ENCODE results near the gene SEPTIN8. TPM values are rescaled to one million over a fixed set of nuclear protein-coding genes. Genes with fewer than 3 reads are reported as not detected.

The SEPTIN8 gene
- total and polyA plus RNA-seq, 10 of the 15 experiments (the other 5 are each of a cell fraction or from before 2014, with no cell fraction given) = 6.1 to 96.1 (median 29.4) TPM

DNA sequence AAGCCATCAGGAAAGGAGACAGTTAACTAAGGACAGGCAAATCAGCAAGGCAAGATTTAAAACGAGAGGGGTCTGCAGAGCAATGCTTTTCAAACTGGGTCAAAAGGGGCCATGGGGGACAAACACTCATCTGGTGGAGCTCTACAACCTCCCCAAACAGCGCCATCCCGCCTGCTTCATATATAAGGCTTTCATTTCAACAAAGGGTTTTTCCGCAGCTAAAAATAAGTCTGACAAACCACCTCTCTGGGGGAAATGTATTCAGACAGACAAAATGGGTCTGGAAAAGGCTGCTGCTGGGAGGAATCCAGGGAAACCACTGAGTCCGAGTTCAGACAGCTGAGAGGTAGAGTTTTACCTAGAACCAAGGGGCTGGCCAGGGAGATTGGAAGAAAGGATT lies 8.3 kb upstream of the SEPTIN8 start (continued):
- TF ChIP-seq MLLT1 (IDR thresholded peaks at IDR 0.05) = no peak
- 0 out of 4 replicates have a peak, but pooled peaks have one; percentile 11 to 19 for TF ChIP-seq IKZF2 (IDR thresholded peaks at IDR 0.05)
- 0 out of 2 replicates have a peak, but pooled peaks have one; percentile 40 for TF ChIP-seq IKZF1 (conservative IDR thresholded peaks at IDR 0.05)
- TF ChIP-seq, protein P1, sequence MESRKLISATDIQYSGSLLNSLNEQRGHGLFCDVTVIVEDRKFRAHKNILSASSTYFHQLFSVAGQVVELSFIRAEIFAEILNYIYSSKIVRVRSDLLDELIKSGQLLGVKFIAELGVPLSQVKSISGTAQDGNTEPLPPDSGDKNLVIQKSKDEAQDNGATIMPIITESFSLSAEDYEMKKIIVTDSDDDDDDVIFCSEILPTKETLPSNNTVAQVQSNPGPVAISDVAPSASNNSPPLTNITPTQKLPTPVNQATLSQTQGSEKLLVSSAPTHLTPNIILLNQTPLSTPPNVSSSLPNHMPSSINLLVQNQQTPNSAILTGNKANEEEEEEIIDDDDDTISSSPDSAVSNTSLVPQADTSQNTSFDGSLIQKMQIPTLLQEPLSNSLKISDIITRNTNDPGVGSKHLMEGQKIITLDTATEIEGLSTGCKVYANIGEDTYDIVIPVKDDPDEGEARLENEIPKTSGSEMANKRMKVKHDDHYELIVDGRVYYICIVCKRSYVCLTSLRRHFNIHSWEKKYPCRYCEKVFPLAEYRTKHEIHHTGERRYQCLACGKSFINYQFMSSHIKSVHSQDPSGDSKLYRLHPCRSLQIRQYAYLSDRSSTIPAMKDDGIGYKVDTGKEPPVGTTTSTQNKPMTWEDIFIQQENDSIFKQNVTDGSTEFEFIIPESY (IDR thresholded peaks at IDR 0.05) = peak; percentile 88
- TF ChIP-seq, protein P2, sequence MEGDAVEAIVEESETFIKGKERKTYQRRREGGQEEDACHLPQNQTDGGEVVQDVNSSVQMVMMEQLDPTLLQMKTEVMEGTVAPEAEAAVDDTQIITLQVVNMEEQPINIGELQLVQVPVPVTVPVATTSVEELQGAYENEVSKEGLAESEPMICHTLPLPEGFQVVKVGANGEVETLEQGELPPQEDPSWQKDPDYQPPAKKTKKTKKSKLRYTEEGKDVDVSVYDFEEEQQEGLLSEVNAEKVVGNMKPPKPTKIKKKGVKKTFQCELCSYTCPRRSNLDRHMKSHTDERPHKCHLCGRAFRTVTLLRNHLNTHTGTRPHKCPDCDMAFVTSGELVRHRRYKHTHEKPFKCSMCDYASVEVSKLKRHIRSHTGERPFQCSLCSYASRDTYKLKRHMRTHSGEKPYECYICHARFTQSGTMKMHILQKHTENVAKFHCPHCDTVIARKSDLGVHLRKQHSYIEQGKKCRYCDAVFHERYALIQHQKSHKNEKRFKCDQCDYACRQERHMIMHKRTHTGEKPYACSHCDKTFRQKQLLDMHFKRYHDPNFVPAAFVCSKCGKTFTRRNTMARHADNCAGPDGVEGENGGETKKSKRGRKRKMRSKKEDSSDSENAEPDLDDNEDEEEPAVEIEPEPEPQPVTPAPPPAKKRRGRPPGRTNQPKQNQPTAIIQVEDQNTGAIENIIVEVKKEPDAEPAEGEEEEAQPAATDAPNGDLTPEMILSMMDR (IDR thresholded peaks at IDR 0.05 in 2 of 3, conservative IDR thresholded peaks at IDR 0.05 in 1 of 3; ENCODE audit: control insufficient read depth in 2 of 3, extremely low read depth in 1 of 3, insufficient read depth in 1 of 3, low read depth in 3 of 3, low read length in 3 of 3) = no peak
- TF ChIP-seq CEBPB (IDR thresholded peaks at IDR 0.05; ENCODE audit: borderline replicate concordance in 1 of 2, low read depth in 2 of 2, low read length in 2 of 2) = no peak
- TF ChIP-seq E2F8 (IDR thresholded peaks at IDR 0.05; ENCODE audit: low read depth, partially characterized antibody) = no peak
- TF ChIP-seq FOXK2 (IDR thresholded peaks at IDR 0.05) = no peak
- TF ChIP-seq SP1 (IDR thresholded peaks at IDR 0.05; ENCODE audit: low read depth, low read length) = no peak
- TF ChIP-seq HDAC6 (IDR thresholded peaks at IDR 0.05; ENCODE audit: unreplicated experiment) = no peak
- TF ChIP-seq CBX5 (IDR thresholded peaks at IDR 0.05; ENCODE audit: low read depth) = no peak
- TF ChIP-seq RB1 (IDR thresholded peaks at IDR 0.05; ENCODE audit: borderline replicate concordance) = no peak
- TF ChIP-seq, protein P3, sequence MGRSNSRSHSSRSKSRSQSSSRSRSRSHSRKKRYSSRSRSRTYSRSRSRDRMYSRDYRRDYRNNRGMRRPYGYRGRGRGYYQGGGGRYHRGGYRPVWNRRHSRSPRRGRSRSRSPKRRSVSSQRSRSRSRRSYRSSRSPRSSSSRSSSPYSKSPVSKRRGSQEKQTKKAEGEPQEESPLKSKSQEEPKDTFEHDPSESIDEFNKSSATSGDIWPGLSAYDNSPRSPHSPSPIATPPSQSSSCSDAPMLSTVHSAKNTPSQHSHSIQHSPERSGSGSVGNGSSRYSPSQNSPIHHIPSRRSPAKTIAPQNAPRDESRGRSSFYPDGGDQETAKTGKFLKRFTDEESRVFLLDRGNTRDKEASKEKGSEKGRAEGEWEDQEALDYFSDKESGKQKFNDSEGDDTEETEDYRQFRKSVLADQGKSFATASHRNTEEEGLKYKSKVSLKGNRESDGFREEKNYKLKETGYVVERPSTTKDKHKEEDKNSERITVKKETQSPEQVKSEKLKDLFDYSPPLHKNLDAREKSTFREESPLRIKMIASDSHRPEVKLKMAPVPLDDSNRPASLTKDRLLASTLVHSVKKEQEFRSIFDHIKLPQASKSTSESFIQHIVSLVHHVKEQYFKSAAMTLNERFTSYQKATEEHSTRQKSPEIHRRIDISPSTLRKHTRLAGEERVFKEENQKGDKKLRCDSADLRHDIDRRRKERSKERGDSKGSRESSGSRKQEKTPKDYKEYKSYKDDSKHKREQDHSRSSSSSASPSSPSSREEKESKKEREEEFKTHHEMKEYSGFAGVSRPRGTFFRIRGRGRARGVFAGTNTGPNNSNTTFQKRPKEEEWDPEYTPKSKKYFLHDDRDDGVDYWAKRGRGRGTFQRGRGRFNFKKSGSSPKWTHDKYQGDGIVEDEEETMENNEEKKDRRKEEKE (IDR thresholded peaks at IDR 0.05) = no peak
- no peak for TF ChIP-seq CREB1 (IDR thresholded peaks at IDR 0.05; ENCODE audit: low read depth)
- peak; percentile 16 for TF ChIP-seq MEF2B (IDR thresholded peaks at IDR 0.05; ENCODE audit: partially characterized antibody, poor library complexity, severe bottlenecking)
- no peak for TF ChIP-seq E2F4 (IDR thresholded peaks at IDR 0.05; ENCODE audit: low read depth, low read length)

Measured in GM12878 (cell line).